GM10266 (cell line): ENCODE results near the gene SEC23A.

Source experiments
- DNase-seq: peaks from one replicate; pipeline ENCODE4 v3.0.0; 2012; ENCODE audit errors: extremely low spot score
- TF ChIP-seq, protein P1 (sequence below): IDR thresholded peaks from 2 replicates; pipeline ENCODE4 v1.5.1; 2012; ENCODE audit warnings: mild to moderate bottlenecking, low read depth; ENCODE audit not compliant: control insufficient read depth, insufficient read depth; ENCODE audit errors: missing control alignments

The SEC23A gene

DNA sequence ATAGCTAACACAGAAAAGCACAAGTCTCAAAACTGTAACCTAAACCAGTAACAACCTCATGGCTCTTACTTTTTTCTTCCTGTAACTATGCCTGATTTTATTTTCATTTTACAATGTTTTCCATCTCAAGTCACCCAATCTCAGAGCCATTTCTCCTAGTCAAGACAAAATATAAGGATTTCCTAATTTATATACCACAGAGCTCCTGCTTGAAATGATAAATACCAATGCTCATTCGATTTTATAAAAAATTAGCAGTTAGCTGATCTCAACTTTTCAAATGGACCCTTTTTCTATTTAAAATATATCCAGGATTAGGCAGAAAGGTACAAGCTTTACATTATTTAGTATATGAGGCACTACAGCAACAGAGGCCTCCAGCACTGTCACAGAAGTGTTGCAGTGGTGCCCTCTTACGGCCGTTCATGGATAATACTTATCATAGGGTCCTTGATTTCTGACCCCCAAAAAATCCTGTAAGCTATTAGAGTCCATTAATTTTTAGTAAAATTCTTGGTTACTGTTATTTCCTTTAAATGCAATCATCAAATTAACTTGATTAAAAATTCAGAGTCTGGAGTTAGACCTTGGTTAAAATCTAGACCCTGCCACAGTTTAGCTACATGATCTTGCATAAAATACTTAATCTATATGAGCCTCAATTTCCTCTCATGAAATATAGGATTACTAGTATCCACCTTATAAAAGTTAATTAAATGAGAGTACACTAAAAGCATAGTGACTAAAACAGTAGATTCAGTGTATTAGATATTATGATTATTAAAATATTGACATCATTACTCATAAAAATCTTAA lies 68.3 kb downstream of the SEC23A start:
- no peak for DNase-seq
- TF ChIP-seq, protein P1, sequence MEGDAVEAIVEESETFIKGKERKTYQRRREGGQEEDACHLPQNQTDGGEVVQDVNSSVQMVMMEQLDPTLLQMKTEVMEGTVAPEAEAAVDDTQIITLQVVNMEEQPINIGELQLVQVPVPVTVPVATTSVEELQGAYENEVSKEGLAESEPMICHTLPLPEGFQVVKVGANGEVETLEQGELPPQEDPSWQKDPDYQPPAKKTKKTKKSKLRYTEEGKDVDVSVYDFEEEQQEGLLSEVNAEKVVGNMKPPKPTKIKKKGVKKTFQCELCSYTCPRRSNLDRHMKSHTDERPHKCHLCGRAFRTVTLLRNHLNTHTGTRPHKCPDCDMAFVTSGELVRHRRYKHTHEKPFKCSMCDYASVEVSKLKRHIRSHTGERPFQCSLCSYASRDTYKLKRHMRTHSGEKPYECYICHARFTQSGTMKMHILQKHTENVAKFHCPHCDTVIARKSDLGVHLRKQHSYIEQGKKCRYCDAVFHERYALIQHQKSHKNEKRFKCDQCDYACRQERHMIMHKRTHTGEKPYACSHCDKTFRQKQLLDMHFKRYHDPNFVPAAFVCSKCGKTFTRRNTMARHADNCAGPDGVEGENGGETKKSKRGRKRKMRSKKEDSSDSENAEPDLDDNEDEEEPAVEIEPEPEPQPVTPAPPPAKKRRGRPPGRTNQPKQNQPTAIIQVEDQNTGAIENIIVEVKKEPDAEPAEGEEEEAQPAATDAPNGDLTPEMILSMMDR, result no peak

DNA sequence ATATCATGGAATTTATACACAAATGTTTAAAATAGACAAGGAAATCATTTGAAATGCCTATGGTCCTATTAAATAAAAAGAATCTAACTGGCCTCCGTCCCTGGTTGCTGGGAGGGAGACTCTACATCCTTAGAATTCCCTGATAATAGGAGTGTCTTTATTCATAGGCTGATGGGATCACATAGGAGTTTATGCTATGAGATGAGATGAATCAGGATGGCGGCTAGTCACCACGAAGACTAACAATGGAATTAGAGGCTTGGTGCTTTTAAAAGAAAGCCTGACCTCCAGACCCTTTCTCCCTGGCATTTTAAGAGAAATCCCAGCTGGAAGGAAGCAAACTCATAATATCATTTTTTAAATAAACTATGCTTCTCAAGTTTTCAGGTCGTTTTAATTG lies 69.7 kb downstream of the SEC23A start:
- TF ChIP-seq, protein P1, result no peak
- no peak for DNase-seq

DNA sequence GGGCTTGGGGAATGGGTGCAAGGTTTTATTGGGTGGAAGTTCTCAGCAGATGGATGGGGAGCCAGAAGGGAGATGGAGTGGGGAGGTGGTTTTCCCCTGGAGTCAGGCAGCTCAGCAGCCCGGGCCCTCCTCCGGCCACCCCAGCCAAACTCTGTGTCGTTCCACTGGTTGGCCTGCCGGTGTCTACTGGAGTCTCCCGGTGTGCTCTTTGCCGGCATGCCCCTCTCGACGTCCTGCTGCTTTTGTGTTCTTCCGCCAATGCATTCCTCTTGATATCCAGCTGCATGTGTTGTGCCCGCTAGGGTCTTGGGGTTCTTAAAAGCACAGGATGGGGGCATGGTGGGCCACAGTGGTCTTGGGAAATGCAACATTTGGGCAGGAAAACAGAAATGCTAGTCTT lies 72.8 kb downstream of the SEC23A start:
- TF ChIP-seq, protein P1, result no peak
- no peak for DNase-seq

DNA sequence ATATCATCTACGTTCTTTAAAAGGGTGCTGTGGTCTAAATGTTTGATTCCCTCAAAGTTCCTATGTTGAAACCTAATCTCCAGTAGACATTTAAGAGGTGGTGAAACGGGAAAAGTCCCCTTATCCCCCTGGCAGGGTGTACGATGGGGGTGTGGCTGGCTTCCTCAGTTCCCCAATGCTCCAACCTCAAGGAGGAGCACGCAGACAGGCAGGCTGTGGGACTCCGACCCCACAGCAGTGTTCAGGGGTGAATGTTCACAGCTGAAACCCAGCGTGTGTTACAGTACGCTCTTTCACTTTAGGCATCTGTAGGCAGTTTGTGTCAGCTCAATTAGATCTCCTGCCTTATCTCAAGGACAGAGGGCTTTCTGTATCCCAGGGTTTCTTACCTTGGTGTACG lies 73.2 kb downstream of the SEC23A start:
- TF ChIP-seq, protein P1, result no peak
- DNase-seq, result no peak

DNA sequence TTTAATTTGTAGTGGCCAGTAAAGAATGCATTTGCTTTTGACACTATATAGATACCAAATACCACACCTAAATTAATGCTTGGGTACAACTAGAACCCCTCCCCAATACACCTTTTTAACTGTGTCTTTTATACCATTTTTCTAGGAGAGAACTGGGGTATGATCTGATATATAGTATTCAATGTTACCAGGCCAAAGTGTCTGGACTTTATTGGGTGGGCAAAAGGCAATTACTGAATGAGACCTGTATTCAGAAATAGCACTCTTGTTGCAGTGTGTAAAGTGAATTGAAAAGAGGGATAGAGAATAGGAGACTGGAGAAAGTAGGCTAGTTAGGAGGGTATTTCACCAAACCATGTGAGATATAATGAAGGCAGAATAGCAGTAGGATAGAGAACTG lies 74.4 kb downstream of the SEC23A start:
- no peak for DNase-seq
- TF ChIP-seq, protein P1, result no peak

DNA sequence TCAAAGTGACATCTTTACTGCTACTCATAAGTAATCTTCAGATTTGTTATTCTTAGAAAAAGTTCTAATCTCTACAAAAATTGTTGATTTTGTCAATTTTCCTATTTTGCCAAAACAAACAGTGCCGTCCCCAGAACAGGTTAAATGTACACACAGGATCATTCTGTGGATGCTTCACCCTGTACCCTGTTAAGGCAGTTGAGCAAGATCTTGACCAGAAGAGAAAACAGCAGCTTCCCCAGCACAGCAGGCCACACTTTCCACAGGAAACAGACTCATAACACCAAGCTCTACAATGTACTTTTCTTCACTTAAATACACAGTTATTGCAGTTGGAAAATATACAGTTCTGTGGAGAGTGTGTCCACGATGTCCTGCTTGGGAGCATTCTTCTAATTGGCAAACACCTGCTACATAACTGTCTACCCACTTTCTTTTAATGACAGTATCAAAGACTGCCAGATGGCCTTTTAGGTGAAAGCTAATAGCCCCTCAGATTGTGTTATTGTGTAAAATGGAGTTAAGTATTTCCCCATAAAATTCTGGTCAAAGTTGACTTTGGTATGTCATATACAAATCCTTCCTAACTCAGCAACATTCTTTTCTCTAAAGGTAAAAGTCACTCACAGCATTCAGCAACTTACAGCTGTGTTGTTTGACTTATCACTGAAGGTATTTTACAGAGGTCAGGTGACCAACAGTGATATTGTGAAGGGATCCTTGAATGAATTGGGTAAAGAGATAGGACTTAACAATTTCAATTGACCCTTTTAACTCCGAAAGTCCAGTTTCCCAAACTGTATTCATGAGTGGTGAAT lies 77.0 kb downstream of the SEC23A start:
- no peak for DNase-seq
- TF ChIP-seq, protein P1, result no peak
